K562 (cell line): ENCODE measurements around the gene TMEM101. TPM values are rescaled to one million over a fixed set of nuclear protein-coding genes. Genes with fewer than 3 reads are reported as not detected.

Source experiments
- ARNT ChIP-seq, 2 experiments: fragments of 450-650 bp; IDR thresholded peaks; 2 replicates each; pipeline ENCODE4 v1.6.1; 2016; ENCODE audit warnings: mild to moderate bottlenecking in 1 of 2
- ESRRB ChIP-seq: fragments of 250-450 bp; sonication (Bioruptor Pico); IDR thresholded peaks from 2 replicates; pipeline ENCODE4 v1.5.0; 2020; ENCODE audit warnings: mild to moderate bottlenecking, moderate library complexity, borderline replicate concordance
- EWSR1 ChIP-seq: fragments of 450-650 bp; IDR thresholded peaks from 2 replicates; pipeline ENCODE4 v1.6.1; 2018; ENCODE audit warnings: borderline replicate concordance, mild to moderate bottlenecking, low read depth, moderate library complexity; ENCODE audit not compliant: partially characterized antibody
- GABPB1 ChIP-seq: sonication (generic); formaldehyde crosslinking; IDR thresholded peaks from 2 replicates; pipeline ENCODE4 v1.8.0; 2022; ENCODE audit warnings: mild to moderate bottlenecking, missing genetic modification reagents
- OTX1 ChIP-seq: fragments of 450-650 bp; formaldehyde crosslinking; IDR thresholded peaks from 2 replicates; pipeline ENCODE4 v1.4.0; 2022; ENCODE audit warnings: mild to moderate bottlenecking
- TRIM28 ChIP-seq: fragments of 450-650 bp; IDR thresholded peaks from 2 replicates; pipeline ENCODE4 v1.6.1; 2017
- ZNF282 ChIP-seq: sonication (generic); formaldehyde crosslinking; IDR thresholded peaks from 2 replicates; pipeline ENCODE4 v1.8.1; 2023; ENCODE audit warnings: missing genetic modification reagents
- polyA plus RNA-seq, 8 experiments: library from polyadenylated mRNA; depleted of rRNA in 4 of 8; stranded (reverse) in 5 of 8; unstranded in 3 of 8; fragments of >200 nt; fragmentation: Nextera tagmentation in 2 of 8; fragmentation: Illumina TruSeq in 1 of 8; extraction: Ambion mirVana in 2 of 8; extraction: Trizol in 1 of 8; gene quantifications; 2 replicates each; pipeline versions ENCODE4 v1.2.1 to v1.2.3, GENCODE V29; 2011 to 2014; ENCODE audit warnings: inconsistent platforms in 1 of 8, missing spikeins in 1 of 8
- total RNA-seq, 7 experiments: library from RNA; depleted of rRNA in 6 of 7; stranded (reverse); fragments of >200 nt in 6 of 7; fragmentation: Illumina TruSeq in 2 of 7; extraction: Trizol in 2 of 7; gene quantifications; 2 replicates each; pipeline versions ENCODE4 v1.2.1 to v1.2.3, GENCODE V29; 2011 to 2021; ENCODE audit warnings: low replicate concordance in 1 of 7
- TF ChIP-seq, protein P1 (sequence below): fragments of 450-650 bp; formaldehyde crosslinking; IDR thresholded peaks from 2 replicates; pipeline ENCODE4 v1.4.0; 2022; ENCODE audit warnings: mild to moderate bottlenecking, moderate library complexity
- TF ChIP-seq, protein P2 (sequence below): sonication (generic); formaldehyde crosslinking; IDR thresholded peaks from 2 replicates; pipeline ENCODE4 v1.8.0; 2023; ENCODE audit warnings: missing genetic modification reagents, mild to moderate bottlenecking, borderline replicate concordance
- TF ChIP-seq, protein P3 (sequence below): sonication (generic); formaldehyde crosslinking; IDR thresholded peaks from 2 replicates; pipeline ENCODE4 v1.8.0; 2022; ENCODE audit warnings: mild to moderate bottlenecking, missing genetic modification reagents
- TF ChIP-seq, protein P4 (sequence below): fragments of 200-400 bp; formaldehyde crosslinking; IDR thresholded peaks from 2 replicates; pipeline ENCODE4 v1.6.1; 2017; ENCODE audit warnings: mild to moderate bottlenecking, low read depth, low read length, moderate library complexity
- TF ChIP-seq, protein P5 (sequence below): fragments of 450-650 bp; formaldehyde crosslinking; IDR thresholded peaks from 2 replicates; pipeline ENCODE4 v1.4.0; 2022; ENCODE audit warnings: missing genetic modification characterization
- TF ChIP-seq, protein P6 (sequence below): fragments of 250-450 bp; sonication (Bioruptor Pico); IDR thresholded peaks from 2 replicates; pipeline ENCODE4 v1.5.0; 2020; ENCODE audit warnings: mild to moderate bottlenecking, borderline replicate concordance

The TMEM101 gene
- total and polyA plus RNA-seq, 9 of the 15 experiments (the other 6 are each of a cell fraction or from before 2014, with no cell fraction given) = 21.2 to 110 (median 37.8) TPM

DNA sequence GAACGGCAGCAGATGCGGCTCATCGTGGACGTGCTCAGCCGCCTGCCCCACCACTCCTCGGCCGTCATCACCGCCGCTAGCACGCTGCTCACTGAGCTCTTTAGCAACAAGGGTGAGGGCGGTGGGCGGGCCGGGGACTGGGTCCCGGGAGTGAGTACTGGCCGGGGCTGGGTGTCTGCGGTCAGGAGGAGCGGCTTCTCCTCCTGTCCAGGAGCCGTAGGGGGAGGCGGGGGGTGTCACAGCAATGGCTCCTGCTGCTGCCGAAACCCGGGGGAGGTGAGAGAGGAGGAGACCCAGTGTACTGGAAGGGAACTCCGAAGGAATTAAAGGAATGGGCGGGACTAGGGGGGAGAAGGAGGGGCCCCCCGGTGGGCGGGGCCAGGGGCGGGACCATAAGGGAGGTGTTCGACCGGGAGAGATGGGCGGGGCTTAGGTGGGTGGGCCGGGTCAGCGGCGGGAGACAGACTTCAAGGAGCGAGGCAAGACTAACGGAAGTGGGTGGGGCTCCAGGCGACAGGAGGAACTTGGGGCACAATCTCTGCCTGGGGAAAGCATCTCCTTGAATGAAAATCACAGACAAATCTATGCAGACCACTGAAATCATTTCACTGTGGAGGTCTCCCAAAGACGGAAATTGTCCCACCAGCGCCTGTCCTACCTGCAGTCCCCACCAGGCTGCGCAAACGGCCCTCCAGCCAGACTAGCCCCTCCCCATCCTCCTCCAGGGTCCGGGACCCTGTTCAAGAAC lies 8.0 kb downstream of the TMEM101 start (continued):
- TF ChIP-seq, protein P1, sequence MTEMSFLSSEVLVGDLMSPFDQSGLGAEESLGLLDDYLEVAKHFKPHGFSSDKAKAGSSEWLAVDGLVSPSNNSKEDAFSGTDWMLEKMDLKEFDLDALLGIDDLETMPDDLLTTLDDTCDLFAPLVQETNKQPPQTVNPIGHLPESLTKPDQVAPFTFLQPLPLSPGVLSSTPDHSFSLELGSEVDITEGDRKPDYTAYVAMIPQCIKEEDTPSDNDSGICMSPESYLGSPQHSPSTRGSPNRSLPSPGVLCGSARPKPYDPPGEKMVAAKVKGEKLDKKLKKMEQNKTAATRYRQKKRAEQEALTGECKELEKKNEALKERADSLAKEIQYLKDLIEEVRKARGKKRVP (CRISPR knock-in tag) = no peak
- no peak for TF ChIP-seq TRIM28
- no peak for TF ChIP-seq OTX1
- TF ChIP-seq, protein P2, sequence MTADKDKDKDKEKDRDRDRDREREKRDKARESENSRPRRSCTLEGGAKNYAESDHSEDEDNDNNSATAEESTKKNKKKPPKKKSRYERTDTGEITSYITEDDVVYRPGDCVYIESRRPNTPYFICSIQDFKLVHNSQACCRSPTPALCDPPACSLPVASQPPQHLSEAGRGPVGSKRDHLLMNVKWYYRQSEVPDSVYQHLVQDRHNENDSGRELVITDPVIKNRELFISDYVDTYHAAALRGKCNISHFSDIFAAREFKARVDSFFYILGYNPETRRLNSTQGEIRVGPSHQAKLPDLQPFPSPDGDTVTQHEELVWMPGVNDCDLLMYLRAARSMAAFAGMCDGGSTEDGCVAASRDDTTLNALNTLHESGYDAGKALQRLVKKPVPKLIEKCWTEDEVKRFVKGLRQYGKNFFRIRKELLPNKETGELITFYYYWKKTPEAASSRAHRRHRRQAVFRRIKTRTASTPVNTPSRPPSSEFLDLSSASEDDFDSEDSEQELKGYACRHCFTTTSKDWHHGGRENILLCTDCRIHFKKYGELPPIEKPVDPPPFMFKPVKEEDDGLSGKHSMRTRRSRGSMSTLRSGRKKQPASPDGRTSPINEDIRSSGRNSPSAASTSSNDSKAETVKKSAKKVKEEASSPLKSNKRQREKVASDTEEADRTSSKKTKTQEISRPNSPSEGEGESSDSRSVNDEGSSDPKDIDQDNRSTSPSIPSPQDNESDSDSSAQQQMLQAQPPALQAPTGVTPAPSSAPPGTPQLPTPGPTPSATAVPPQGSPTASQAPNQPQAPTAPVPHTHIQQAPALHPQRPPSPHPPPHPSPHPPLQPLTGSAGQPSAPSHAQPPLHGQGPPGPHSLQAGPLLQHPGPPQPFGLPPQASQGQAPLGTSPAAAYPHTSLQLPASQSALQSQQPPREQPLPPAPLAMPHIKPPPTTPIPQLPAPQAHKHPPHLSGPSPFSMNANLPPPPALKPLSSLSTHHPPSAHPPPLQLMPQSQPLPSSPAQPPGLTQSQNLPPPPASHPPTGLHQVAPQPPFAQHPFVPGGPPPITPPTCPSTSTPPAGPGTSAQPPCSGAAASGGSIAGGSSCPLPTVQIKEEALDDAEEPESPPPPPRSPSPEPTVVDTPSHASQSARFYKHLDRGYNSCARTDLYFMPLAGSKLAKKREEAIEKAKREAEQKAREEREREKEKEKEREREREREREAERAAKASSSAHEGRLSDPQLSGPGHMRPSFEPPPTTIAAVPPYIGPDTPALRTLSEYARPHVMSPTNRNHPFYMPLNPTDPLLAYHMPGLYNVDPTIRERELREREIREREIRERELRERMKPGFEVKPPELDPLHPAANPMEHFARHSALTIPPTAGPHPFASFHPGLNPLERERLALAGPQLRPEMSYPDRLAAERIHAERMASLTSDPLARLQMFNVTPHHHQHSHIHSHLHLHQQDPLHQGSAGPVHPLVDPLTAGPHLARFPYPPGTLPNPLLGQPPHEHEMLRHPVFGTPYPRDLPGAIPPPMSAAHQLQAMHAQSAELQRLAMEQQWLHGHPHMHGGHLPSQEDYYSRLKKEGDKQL (CRISPR knock-in tag) = no peak
- TF ChIP-seq, protein P3, sequence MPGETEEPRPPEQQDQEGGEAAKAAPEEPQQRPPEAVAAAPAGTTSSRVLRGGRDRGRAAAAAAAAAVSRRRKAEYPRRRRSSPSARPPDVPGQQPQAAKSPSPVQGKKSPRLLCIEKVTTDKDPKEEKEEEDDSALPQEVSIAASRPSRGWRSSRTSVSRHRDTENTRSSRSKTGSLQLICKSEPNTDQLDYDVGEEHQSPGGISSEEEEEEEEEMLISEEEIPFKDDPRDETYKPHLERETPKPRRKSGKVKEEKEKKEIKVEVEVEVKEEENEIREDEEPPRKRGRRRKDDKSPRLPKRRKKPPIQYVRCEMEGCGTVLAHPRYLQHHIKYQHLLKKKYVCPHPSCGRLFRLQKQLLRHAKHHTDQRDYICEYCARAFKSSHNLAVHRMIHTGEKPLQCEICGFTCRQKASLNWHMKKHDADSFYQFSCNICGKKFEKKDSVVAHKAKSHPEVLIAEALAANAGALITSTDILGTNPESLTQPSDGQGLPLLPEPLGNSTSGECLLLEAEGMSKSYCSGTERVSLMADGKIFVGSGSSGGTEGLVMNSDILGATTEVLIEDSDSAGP (CRISPR knock-in tag) = no peak
- TF ChIP-seq, protein P4, sequence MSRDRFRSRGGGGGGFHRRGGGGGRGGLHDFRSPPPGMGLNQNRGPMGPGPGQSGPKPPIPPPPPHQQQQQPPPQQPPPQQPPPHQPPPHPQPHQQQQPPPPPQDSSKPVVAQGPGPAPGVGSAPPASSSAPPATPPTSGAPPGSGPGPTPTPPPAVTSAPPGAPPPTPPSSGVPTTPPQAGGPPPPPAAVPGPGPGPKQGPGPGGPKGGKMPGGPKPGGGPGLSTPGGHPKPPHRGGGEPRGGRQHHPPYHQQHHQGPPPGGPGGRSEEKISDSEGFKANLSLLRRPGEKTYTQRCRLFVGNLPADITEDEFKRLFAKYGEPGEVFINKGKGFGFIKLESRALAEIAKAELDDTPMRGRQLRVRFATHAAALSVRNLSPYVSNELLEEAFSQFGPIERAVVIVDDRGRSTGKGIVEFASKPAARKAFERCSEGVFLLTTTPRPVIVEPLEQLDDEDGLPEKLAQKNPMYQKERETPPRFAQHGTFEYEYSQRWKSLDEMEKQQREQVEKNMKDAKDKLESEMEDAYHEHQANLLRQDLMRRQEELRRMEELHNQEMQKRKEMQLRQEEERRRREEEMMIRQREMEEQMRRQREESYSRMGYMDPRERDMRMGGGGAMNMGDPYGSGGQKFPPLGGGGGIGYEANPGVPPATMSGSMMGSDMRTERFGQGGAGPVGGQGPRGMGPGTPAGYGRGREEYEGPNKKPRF = no peak
- no peak for TF ChIP-seq EWSR1
- no peak for TF ChIP-seq ESRRB (CRISPR knock-in tag)
- TF ChIP-seq, protein P5, sequence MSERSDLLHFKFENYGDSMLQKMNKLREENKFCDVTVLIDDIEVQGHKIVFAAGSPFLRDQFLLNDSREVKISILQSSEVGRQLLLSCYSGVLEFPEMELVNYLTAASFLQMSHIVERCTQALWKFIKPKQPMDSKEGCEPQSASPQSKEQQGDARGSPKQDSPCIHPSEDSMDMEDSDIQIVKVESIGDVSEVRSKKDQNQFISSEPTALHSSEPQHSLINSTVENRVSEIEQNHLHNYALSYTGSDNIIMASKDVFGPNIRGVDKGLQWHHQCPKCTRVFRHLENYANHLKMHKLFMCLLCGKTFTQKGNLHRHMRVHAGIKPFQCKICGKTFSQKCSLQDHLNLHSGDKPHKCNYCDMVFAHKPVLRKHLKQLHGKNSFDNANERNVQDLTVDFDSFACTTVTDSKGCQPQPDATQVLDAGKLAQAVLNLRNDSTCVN = no peak
- TF ChIP-seq GABPB1 = no peak
- TF ChIP-seq ZNF282 = no peak
- TF ChIP-seq, protein P6, sequence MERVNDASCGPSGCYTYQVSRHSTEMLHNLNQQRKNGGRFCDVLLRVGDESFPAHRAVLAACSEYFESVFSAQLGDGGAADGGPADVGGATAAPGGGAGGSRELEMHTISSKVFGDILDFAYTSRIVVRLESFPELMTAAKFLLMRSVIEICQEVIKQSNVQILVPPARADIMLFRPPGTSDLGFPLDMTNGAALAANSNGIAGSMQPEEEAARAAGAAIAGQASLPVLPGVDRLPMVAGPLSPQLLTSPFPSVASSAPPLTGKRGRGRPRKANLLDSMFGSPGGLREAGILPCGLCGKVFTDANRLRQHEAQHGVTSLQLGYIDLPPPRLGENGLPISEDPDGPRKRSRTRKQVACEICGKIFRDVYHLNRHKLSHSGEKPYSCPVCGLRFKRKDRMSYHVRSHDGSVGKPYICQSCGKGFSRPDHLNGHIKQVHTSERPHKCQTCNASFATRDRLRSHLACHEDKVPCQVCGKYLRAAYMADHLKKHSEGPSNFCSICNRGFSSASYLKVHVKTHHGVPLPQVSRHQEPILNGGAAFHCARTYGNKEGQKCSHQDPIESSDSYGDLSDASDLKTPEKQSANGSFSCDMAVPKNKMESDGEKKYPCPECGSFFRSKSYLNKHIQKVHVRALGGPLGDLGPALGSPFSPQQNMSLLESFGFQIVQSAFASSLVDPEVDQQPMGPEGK = no peak
- TF ChIP-seq ARNT (IDR thresholded peaks at IDR 0.05) = no peak
